GM19025 (cell line): Measurements from ENCODE around the gene CBFA2T2.
"Not testable (repeated sequence)": the region's sequence is repeated elsewhere in the genome, so short reads cannot be mapped to it uniquely, and the experiment has no call there.

ENCODE experiments used
- ATAC-seq: cut with Tn5 transposase; IDR thresholded peaks from one replicate; pipeline ENCODE4 v1.9.1; 2021; ENCODE audit warnings: mild to moderate bottlenecking, low read depth, moderate library complexity; ENCODE audit not compliant: unreplicated experiment

CBFA2T2 gene

DNA sequence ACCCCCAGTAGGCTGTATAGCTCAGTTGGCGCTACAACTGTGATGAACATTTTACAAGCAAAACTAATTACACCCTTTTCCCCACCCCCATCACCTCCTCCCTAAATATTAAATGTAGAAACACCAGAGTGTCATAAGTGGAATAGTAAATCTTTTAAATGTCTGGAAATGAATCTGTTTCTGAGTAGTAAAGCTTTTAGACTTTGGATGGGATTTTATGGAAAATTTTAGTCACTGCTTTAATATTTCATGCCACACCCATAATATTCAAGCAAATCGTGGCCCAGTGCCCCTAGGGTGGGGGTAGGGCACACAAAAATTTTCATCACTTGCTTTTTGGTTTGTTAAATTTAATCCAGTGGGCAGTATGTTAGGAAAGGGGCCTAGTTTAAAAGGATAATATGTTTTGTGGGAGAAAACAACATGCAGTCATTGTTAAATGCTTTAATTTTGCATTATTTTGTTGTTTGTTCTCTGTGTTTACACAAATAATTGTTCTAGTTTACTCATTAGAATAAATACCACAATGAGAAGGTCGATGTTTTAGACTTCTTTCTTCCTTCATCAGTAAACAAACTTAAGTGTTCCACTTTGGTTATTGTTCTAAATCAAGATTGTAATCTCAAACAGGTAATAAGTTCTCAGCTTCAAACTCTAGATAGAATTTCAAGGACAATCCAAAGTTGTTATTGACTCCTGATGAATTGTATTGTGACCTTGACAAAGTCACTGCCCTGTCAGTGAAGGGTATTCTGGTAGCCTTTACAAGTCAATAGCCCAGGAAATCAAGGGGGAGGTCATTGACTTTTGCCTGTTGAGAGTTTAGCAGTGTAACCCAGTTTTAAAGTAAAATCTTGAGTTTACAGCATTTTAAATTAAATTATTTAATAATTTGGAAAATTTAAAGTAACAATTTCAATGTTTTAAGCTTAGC lies 79.2 kb downstream of the CBFA2T2 start:
- no peak for ATAC-seq

DNA sequence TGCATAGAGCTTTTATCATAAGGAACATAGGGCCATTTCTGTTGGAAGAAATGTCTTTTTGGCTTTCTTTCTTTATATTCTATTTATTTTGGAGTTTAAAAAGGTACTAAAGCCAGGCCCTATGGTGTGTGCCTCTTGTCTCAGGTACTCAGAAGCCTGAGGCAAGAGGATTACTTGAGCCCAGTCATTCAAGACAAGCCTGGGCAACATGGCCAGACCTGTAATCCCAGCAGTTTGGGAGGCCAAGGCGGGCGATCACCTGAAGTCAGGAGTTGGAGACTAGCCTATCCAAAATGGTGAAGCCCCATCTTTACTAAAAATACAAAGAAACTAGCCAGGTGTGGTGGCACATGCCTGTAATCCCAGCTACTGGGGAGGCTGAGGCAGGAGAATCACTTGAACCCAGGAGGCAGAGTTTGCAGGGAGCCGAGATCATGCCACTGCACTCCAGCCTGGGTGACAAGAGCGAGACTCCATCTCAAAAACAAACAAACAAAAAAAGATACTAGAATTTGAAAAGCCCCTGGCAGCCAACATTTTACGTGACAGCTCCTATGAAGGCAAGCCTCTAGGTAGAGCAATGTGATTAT lies 80.0 kb downstream of the CBFA2T2 start:
- no peak for ATAC-seq

DNA sequence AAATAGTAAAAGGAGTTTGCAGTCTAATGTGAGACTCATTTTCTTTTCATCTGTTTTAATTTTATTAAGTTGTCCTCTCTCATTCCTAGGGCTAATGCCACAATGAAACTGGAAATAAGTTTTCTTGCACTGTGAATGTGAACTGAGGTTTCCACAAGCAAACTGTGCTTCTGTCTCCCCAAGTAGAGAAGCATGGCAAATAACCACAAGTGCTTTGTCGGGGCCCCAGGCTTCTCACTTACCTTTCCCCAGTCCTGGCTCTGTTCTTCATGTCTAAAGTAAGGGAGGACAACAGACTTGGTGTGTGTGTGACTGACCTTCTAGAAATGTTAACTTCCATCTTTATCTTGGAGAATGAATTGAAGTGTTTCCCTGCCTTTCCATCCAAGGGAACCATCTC lies 80.8 kb downstream of the CBFA2T2 start:
- ATAC-seq: no peak

DNA sequence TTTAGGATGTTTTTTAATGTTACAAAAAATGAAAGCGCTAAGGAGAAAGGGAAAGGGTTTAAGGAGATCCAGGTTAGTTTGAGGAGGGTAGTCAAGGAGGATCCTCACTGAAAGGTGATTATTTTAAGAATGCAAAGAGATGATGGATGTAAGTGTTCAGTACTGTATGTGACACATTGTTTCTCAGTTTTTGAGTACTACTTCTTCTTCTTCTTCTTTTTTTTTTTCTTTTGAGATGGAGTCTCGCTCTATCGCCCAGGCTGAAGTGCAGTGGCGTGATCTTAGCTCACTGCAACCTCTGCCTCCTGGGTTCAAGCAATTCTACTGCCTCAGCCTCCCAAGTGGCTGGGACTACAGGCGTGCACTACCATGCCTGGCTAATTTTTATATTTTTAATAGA lies 83.4 kb downstream of the CBFA2T2 start:
- ATAC-seq: not testable (repeated sequence)

DNA sequence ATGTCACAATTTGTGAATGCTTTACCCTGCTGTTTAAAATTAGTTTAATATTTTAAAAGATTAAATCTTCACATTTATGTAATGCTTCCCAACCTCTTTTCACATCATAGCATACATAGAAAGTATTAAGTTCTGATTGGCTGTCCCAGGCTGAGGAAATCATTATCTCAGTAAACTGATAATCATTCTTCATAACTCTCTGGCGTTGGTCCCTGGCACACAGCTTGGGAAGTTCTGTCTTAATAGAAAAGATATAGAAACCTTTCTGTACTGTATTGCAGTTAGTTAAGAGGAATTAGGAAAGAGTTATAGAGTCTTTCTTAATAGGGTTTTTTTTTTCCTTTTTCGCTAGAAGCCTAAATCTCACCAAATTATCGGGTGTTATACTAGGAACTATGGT lies 85.4 kb downstream of the CBFA2T2 start:
- no peak for ATAC-seq

DNA sequence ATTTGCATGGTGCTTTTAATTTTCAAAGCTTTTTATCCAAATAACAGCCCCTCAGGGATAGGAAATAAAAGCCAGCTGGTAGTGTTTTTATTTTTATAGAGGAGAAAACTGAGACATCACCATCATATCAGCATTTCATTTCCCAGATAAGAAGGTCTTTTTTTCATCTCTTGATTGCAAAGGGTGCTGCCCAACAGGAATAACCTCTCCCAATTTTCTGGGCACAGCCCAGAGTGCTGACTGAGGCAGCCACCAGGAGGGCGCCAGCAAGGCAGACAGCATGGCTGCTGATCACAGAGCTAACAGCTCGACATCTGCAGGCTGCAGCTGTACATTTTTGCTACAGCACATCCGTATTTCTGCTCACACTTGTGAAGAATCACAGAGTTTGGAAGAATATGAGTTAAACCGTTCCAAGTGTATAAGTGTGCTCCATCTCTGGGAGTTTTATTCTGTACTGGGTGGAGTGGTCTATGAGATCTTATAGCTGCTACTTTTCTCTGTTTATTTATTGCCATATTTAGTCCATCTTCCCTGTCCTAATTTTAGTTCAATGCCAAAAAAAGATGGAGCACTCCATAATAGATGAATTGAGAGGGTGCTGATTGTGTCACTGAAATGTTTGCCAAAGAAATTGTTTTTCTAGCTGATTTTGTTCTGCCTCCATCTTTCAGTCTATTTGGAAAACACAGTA lies 86.7 kb downstream of the CBFA2T2 start:
- ATAC-seq: no peak

DNA sequence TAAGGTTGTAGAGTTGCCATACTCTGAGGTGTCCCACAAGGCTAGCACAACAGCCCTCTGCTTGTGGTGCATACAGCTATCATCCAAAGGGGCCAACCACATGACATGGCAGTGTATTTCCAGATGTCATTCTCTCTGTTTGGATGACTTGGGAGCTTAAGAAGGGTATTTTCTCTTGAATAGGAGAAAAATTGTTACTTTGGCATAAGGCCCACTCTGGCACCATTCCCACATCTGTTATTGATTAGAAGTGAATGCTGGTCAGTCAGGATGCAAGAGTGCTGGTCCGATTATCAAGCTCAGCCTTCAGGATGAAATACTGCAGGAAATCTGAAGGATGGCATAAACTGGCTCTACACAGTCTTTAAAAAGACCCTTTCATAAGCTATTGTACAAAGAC lies 88.6 kb downstream of the CBFA2T2 start:
- no peak for ATAC-seq

DNA sequence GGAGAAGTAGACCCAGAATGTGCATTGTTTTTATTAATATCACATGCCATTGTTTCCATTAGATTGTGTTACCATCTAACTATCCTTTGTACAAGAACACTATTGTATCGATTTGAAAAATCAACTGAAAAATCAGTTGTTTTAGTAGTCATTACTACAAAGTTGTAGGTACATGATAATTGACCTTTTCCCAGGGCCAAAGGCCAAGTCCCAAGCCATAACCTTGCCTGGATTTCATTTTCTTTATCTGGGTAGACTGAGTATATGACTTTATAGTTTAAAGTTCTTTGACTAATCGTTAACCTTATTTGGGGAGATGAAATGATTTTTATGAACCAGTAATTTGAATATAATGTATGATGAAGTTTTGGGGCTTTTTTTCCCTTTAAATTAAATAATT lies 93.2 kb downstream of the CBFA2T2 start:
- no peak for ATAC-seq

DNA sequence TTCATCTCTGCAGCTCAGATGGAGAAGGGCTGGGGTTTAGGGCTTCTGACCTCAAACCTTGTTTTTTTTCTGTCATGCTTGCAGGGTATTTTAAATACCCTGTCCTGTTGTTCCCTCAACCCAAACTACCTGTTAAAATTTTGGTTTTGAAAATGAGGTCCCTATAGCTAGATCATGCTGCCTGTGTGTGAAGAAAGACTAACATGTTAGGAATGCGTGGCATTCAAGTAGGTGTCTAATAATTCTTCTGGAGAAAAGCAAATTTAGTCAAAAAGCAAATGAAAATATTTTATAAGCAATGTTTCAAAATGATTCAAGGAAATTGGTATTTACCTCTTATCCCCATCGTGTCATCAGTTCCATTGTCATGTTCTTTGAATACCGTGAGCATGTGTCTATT lies 95.1 kb downstream of the CBFA2T2 start:
- ATAC-seq: no peak

DNA sequence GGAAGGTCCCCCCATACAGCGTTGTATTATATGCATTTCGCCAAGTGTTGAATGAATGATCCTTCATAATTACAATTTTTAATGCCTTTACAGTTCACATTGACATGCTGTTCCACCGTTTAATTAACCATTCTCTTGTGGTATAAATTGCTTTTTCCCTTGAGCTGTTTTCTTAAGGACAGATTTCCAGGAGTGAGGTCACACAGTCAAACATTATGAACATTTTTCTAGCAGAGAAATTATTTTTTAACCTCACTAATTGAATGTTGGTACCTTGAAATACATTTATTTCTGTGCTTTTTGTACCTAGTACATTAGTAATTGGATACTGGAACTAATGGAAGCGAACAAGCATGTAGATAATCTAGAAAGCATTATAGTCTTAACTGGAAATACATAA lies 95.5 kb downstream of the CBFA2T2 start:
- ATAC-seq: no peak

DNA sequence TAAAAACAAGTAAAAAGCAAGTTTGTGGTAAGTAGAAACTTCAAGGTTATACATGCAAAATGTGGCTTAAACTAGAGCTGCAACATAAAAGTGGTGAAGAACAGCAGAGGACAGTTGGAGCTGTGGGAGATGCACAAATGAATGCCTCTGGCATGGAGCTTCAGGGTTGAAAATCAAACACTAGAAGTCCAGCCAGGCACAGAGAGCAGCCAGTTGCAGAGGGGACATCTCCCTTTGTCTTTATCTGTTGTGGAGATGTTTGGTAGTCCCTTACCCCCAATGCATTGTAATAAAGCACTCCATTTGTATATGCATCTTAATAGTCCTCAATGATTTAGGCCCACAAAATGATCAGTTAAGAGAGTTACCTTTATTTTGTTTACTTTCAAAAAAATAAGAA lies 99.2 kb downstream of the CBFA2T2 start:
- no peak for ATAC-seq

DNA sequence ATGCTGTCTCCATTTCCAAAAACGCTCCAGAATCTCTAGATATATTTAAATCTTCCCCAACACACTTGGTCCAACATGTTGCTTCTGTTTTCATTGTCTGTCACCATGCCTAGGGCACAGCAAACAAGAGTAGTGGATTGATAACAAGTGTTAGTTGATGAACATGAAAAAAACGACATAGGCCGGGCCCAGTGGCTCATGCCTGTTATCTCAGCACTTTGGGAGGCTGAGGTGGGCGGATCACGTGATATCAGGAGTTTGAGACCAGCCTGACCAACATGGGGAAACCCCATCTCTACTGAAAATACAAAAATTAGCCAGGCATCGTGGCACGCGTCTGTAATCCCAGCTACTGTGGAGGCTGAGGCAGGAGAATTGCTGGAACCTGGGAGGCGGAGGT lies 102.0 kb downstream of the CBFA2T2 start:
- ATAC-seq: not testable (repeated sequence)

DNA sequence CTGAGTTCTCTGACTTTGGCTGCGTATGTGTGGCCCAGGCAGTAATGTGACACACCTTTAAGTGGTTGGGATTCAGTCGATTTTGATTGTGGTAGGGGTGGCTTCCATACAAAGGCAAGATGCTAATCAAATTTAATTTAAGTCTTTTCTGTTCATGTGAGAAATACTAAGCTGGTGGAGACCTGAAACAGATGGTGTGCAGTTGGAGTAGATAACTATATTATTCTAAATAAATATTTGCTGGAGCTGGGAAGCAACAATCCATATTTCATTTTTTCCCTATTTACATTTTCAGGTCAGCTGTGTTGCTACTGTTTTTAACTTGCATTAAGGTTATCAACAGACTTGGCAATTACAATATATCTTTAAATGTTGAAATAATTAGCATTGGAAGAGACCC lies 104.8 kb downstream of the CBFA2T2 start:
- ATAC-seq: no peak

DNA sequence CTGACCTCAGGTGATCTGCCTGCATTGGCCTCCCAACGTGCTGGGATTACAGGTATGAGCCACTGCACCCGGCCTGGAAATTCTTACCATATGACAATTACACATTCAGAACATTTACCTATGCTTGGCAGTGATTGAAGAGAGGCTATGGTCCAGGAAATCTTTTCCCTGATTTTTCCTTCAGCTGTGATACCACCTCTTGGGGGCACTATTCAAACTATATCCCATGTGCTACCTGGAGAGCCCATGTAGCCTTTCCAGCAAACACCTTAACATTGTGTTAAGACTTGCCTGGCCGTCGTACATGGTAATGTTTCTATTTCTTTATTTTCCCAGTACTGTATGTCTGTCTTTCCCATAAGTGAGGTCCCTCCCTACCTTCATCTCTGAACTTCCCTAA lies 110.5 kb downstream of the CBFA2T2 start:
- ATAC-seq: no peak

DNA sequence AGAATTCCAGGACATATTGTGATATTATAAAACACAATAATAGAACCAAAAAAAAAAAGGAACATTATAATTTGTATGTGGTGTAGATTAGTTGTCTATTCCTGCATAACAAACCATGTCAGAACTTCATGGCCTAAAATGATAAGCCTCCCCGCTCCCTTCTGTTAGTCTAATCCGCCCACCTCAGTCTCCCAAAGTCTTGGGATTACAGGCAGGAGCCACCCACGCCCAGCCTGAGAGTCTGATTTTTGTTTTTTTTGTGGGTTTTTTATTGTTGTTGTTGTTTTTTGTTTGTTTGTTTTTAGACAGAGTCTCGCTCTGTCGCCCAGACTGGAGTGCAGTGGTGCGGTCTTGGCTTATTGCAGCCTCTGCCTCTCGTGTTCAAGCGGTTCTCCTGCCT lies 111.1 kb downstream of the CBFA2T2 start:
- no peak for ATAC-seq

DNA sequence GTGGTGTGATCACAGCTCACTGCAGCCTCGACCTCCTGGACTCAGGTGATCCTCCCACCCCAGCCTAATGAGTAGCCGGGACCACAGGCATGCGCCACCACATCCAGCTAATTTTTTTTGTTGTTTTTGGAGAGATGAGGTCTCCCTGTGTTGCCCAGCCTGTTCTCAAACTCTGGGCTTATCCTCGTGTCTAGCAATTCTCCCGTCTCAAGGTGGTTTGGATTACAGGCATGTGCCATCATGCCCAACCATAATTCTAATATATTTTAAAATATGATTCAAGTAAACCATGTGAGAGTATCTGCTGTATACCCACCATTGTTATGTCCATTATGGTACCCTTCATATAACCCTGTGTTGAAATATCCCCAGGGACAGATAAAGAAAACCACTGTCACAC lies 112.0 kb downstream of the CBFA2T2 start:
- ATAC-seq: no peak

DNA sequence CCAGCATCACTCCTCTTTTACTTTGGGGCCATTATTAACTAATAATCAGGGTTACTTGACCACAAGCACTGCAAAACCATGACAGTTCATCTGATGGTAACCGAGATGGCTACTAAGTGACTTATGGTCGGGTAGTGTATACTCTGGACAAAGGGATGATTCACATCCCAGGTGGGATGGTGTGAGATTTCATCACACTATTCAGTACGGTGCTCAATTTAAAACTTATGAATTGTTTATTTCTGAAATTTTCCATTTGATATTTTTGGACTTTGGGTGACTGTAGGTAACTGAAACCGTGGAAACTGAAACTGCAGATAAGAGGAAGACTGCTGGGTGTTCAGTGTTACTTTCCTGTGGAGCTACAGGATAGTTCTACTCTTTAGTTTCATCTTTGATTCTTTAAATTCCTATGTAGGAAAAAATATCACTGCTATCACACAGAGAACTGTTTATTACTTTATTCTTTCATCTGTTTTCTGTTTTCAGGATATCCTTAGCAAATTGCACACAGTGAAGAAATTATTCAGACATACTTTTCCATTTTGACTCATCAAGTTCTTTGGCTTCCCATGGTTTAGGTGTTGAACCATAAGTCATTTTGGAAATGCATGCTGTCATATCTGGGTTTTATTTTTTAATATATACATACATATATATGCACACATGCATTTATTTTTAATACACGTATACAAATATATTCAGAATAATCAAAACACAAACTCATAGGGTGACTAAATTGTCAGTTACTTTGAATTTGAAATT lies 113.1 kb downstream of the CBFA2T2 start:
- ATAC-seq: peak; percentile 42

DNA sequence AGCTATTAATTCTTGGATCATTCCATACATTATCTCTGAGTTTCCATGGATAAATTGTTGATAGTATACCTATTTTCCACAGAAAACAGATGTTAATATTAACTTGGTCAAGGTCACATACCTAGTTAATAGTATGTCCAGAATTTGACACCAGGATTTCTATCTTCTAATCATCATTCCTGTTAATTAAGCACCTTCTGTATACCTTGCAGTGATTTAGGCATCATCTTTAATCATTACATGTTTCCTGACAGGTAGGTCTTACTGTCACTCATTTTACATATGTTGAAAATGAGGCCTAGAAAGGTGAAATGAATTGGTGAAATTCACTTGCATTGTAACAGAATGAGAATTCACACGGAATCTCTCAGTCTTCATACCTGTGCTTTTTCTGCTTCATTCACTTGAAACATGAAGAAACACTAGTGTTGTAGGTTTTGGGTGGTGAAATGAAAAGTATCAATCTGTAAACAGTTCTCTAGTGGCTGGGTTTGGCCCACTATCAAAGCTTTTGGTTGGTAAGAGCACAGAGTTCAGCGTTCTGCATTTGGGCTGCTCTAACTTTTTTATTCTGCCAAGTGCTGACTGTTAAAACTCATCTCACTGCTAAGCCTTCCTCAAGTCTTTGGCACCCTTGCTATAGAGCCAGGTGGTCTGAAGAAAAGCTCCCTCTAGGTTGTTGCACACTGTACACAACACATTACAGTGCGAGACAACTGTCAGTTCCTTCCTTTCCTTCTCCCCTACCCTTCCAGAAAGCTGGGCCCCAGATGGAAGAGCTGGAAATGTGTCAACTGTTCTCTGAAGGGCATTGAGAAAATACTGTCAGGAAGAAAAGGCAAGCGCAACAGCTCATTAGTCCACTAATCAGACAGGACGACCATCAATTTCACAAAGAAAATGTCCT lies 114.4 kb downstream of the CBFA2T2 start:
- no peak for ATAC-seq

DNA sequence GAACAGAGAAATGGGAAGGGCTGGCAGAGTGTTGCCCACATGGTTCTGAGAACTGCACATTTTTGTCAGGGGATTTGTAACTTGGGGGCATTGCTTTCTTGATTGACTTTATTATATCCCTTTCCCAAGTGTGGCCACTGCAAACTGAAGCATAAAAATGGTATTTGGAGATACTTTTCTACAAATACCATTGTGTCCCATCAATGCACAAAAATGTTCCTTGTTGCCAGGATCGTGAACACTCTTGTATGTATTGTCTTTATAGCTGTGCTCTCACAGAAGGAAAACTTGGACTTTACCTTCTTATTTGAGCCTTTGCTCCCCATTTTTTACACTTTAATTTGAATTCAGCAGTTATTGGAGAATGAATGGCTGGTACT lies 115.1 kb downstream of the CBFA2T2 start:
- ATAC-seq: no peak
